ENCODE results near the gene FAAP20. TPM values are rescaled to one million over a fixed set of nuclear protein-coding genes. Genes with fewer than 3 reads are reported as not detected.
A peak's percentile ranks its signal among the peaks of the same experiment; 100 is the strongest.

The FAAP20 gene
- total and polyA plus RNA-seq, 2 of the 8 experiments (the other 6 are each of a cell fraction or from before 2014, with no cell fraction given), result 58.4 to 99.8 TPM

GRCh38 chr1:2224170-2224584 lies 29.6 kb upstream of the FAAP20 start:
- H3K79me2 ChIP-seq (ENCODE audit: control insufficient read depth in 1 of 2, insufficient read depth in 2 of 2, low read length in 2 of 2), result peaks cover 5 to 6% of the 10 kb centered on the region in 2 experiments
- H2BK5ac ChIP-seq (ENCODE audit: low read depth, low read length), result no peak overlapping the region
- H3K4me1 ChIP-seq (replicated peaks in 1 of 4; ENCODE audit: control insufficient read depth in 3 of 4, insufficient read depth in 4 of 4, low read length in 3 of 4), result peaks cover 0 to 10% (median 6%) of the 10 kb centered on the region in 4 experiments; a peak in 5 of 7 replicates
- H3K14ac ChIP-seq (ENCODE audit: insufficient read length), result no peak overlapping the region
- H3K4ac ChIP-seq (replicated peaks; ENCODE audit: insufficient read length, low read depth, low read length), result no peak overlapping the region
- H2BK12ac ChIP-seq (ENCODE audit: low read depth, low read length), result no peak overlapping the region
- H3K56ac ChIP-seq (replicated peaks; ENCODE audit: insufficient read length, low read depth, low read length), result no peak overlapping the region
- ChIA-PET CTCF (ENCODE audit: partially characterized antibody) (interaction anchor here (0.7 to 3.2 kb wide), 7 partner anchors 14 to 98 kb away, joined by 3 to 13 read pairs (median 3); partner anchors contain the start of gene FAAP20), POLR2A (ENCODE audit: partially characterized antibody) (interaction anchor here (0.6 to 1.6 kb wide), 4 partner anchors 8 to 135 kb away, joined by 3 to 6 read pairs (median 3); no protein-coding TSS in a partner anchor)
- H3K9ac ChIP-seq (replicated peaks in 1 of 4; ENCODE audit: extremely low read depth in 1 of 4, low read depth in 3 of 4, low read length in 3 of 4), result no peak overlapping the region
- no peak overlapping the region for H2AK5ac ChIP-seq (ENCODE audit: low read depth, low read length)
- no peak overlapping the region for H3K4me2 ChIP-seq (ENCODE audit: insufficient read depth in 1 of 2, low read depth in 2 of 2, low read length in 2 of 2)
- DNase-seq (ENCODE audit: low read depth in 1 of 2, low spot score in 2 of 2) (no peak), FAIRE-seq (no peak)
- no peaks in the 10 kb centered on the region for H3K9me3 ChIP-seq (ENCODE audit: insufficient read depth in 2 of 2, low read depth in 1 of 2, low read length in 1 of 2)
- no peaks in the 10 kb centered on the region for H3K79me1 ChIP-seq (ENCODE audit: low read depth, low read length)
- no peak overlapping the region for H3K4me3 ChIP-seq (ENCODE audit: extremely low read depth in 1 of 4, insufficient read depth in 2 of 4, low read depth in 3 of 4, low read length in 4 of 4)
- no peaks in the 10 kb centered on the region for H3K36me3 ChIP-seq (ENCODE audit: control insufficient read depth in 2 of 4, insufficient read depth in 4 of 4, low read length in 3 of 4)
- no peak overlapping the region for H4K5ac ChIP-seq (ENCODE audit: insufficient read length, low read depth, low read length)
- 92% methylated on average over 7 of the region's 7 CpGs; no CpG with 5 or more reads in 1 of the 2 experiments for WGBS, 2 experiments (ENCODE audit: extremely low coverage in 1 of 2, insufficient coverage in 1 of 2, insufficient read length in 1 of 2, insufficient replicate concordance in 2 of 2, low coverage in 1 of 2, low lambda C conversion rate in 2 of 2, missing lambda C conversion rate in 1 of 2)
- no peak overlapping the region for H2AFZ ChIP-seq (ENCODE audit: low read length)
- H3K27ac ChIP-seq (ENCODE audit: low read depth, low read length), result no peak overlapping the region
- peak overlapping the region; percentile 54 for H4K91ac ChIP-seq (replicated peaks; ENCODE audit: insufficient read length, low read length)
- TF ChIP-seq BRCA1 (IDR thresholded peaks at IDR 0.05; ENCODE audit: low read depth, low read length), result no peak
- TF ChIP-seq SIN3A (conservative IDR thresholded peaks at IDR 0.05 in 1 of 2, IDR thresholded peaks at IDR 0.05 in 1 of 2; ENCODE audit: low read depth in 1 of 2, low read length in 2 of 2), result no peak
- TF ChIP-seq YY1 (IDR thresholded peaks at IDR 0.05; ENCODE audit: low read depth, low read length), result no peak
- no peak for TF ChIP-seq SIRT6 (IDR thresholded peaks at IDR 0.05; ENCODE audit: low read length)
- TF ChIP-seq TCF12 (IDR thresholded peaks at IDR 0.05; ENCODE audit: low read depth, low read length), result no peak
- no peak for TF ChIP-seq POLR2A (IDR thresholded peaks at IDR 0.05; ENCODE audit: control extremely low read depth in 1 of 2, low read depth in 2 of 2, low read length in 2 of 2)
- TF ChIP-seq JUN (IDR thresholded peaks at IDR 0.05; ENCODE audit: low read depth, low read length), result no peak
- no peak for TF ChIP-seq GTF2F1 (IDR thresholded peaks at IDR 0.05; ENCODE audit: borderline replicate concordance, low read depth, low read length)
- TF ChIP-seq SP1 (IDR thresholded peaks at IDR 0.05; ENCODE audit: low read depth, low read length), result no peak
- TF ChIP-seq SIX5 (IDR thresholded peaks at IDR 0.05; ENCODE audit: low read depth, low read length), result no peak
- no peak for TF ChIP-seq KDM1A (IDR thresholded peaks at IDR 0.05; ENCODE audit: borderline replicate concordance, low read length)
- no peak for TF ChIP-seq KDM4A (IDR thresholded peaks at IDR 0.05; ENCODE audit: low read depth, low read length, severe bottlenecking)
- TF ChIP-seq CHD1 (IDR thresholded peaks at IDR 0.05; ENCODE audit: low read depth, low read length), result no peak
- TF ChIP-seq CHD2 (IDR thresholded peaks at IDR 0.05; ENCODE audit: low read length), result no peak
- TF ChIP-seq, protein P1, sequence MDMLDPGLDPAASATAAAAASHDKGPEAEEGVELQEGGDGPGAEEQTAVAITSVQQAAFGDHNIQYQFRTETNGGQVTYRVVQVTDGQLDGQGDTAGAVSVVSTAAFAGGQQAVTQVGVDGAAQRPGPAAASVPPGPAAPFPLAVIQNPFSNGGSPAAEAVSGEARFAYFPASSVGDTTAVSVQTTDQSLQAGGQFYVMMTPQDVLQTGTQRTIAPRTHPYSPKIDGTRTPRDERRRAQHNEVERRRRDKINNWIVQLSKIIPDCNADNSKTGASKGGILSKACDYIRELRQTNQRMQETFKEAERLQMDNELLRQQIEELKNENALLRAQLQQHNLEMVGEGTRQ (IDR thresholded peaks at IDR 0.05; ENCODE audit: low read length), result no peak
- H2BK120ac ChIP-seq (replicated peaks; ENCODE audit: low read depth, low read length), result no peak overlapping the region
- H3K23ac ChIP-seq (ENCODE audit: insufficient read length), result no peak overlapping the region
- peaks cover 4 to 5% of the 10 kb centered on the region in 2 experiments for H4K20me1 ChIP-seq (replicated peaks in 1 of 2; ENCODE audit: control insufficient read depth in 1 of 2, insufficient read depth in 2 of 2, low read length in 2 of 2)
- no peak overlapping the region for H3K18ac ChIP-seq (ENCODE audit: extremely low read depth, low read length)
- peaks cover 13% of the 10 kb centered on the region for H3K23me2 ChIP-seq (ENCODE audit: low read depth, low read length)
- H4K8ac ChIP-seq (ENCODE audit: extremely low read depth, insufficient read depth, low read length), result 0 out of 2 replicates have a peak overlapping the region, but pooled peaks have one; percentile 68
- no peaks in the 10 kb centered on the region for H3K27me3 ChIP-seq (replicated peaks in 1 of 4; ENCODE audit: control insufficient read depth in 3 of 4, extremely low read depth in 1 of 4, insufficient read depth in 3 of 4, low read length in 3 of 4)
- H2BK20ac ChIP-seq (ENCODE audit: low read length), result no peak overlapping the region
- H2BK15ac ChIP-seq (ENCODE audit: low read length), result no peak overlapping the region

Data from H1 (cell line).